ENCODE results near the gene PLAC8.

Gene PLAC8

GRCh38 chr4:83108101-83108861, 6.2 kb downstream of the PLAC8 start:
- no peak overlapping the region for H3K4me3 ChIP-seq (ENCODE audit: low read depth, low read length)
- TF ChIP-seq, protein P1, sequence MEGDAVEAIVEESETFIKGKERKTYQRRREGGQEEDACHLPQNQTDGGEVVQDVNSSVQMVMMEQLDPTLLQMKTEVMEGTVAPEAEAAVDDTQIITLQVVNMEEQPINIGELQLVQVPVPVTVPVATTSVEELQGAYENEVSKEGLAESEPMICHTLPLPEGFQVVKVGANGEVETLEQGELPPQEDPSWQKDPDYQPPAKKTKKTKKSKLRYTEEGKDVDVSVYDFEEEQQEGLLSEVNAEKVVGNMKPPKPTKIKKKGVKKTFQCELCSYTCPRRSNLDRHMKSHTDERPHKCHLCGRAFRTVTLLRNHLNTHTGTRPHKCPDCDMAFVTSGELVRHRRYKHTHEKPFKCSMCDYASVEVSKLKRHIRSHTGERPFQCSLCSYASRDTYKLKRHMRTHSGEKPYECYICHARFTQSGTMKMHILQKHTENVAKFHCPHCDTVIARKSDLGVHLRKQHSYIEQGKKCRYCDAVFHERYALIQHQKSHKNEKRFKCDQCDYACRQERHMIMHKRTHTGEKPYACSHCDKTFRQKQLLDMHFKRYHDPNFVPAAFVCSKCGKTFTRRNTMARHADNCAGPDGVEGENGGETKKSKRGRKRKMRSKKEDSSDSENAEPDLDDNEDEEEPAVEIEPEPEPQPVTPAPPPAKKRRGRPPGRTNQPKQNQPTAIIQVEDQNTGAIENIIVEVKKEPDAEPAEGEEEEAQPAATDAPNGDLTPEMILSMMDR (IDR thresholded peaks at IDR 0.05; ENCODE audit: low read depth, low read length): no peak
- no peaks in the 10 kb centered on the region for H3K36me3 ChIP-seq
- no peaks in the 10 kb centered on the region for H3K27me3 ChIP-seq (ENCODE audit: insufficient read depth, low read depth, severe bottlenecking)
- no peaks in the 10 kb centered on the region for H3K9me3 ChIP-seq (ENCODE audit: severe bottlenecking)
- H3K27ac ChIP-seq: no peak overlapping the region
- no peak for DNase-seq

DNA sequence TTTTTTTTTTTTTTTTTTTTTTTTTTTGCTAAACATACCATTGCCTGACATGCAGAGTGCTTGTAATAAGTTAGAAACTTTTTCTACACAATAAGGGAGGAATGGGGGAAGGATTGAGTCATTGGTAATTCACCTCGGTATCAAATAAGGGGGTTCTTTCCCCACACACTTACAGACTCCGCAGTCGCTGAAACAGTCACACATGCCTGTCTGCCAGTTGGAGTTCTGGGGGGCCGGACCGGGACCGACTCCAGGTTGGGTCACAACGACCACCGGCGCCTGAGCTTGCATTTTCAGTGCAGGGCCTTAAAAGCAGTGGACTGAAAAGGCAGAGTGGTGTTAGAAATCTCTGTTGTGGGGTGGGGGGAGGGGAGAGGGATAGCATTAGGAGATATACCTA, 6.9 kb downstream of the PLAC8 start:
- no peaks in the 10 kb centered on the region for H3K9me3 ChIP-seq (ENCODE audit: severe bottlenecking)
- H3K27ac ChIP-seq: no peak overlapping the region
- no peak for DNase-seq
- TF ChIP-seq, protein P1 (IDR thresholded peaks at IDR 0.05; ENCODE audit: low read depth, low read length): no peak
- no peak overlapping the region for H3K4me3 ChIP-seq (ENCODE audit: low read depth, low read length)
- no peaks in the 10 kb centered on the region for H3K36me3 ChIP-seq
- H3K27me3 ChIP-seq (ENCODE audit: insufficient read depth, low read depth, severe bottlenecking): no peaks in the 10 kb centered on the region

DNA sequence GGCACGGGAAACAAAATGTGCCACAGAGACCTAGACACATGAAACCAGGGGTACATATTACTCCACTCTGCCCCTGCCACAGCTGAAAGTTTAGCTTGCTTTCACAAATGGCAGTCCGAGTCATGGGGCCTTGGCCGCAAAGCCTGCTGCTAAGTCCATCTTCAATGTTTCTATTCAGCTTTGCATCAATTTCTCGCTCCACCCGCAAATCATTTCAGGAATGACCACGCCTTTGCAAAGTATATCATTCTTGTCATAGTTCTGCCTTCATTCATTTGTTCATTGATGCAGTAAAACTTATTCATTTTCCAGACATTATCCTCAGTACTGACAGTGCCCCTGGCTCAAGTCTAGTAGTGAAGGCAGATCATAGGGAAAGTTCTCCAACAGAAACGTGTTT, 9.5 kb downstream of the PLAC8 start:
- Histone ChIP-seq H3K4me3 (ENCODE audit: low read depth, low read length) (no peak overlapping the region), H3K27ac (no peak overlapping the region), H3K36me3 (no peaks in the 10 kb centered on the region), H3K9me3 (ENCODE audit: severe bottlenecking) (no peaks in the 10 kb centered on the region), H3K27me3 (ENCODE audit: insufficient read depth, low read depth, severe bottlenecking) (no peaks in the 10 kb centered on the region)
- TF ChIP-seq, protein P1 (IDR thresholded peaks at IDR 0.05; ENCODE audit: low read depth, low read length): no peak
- DNase-seq: no peak

DNA sequence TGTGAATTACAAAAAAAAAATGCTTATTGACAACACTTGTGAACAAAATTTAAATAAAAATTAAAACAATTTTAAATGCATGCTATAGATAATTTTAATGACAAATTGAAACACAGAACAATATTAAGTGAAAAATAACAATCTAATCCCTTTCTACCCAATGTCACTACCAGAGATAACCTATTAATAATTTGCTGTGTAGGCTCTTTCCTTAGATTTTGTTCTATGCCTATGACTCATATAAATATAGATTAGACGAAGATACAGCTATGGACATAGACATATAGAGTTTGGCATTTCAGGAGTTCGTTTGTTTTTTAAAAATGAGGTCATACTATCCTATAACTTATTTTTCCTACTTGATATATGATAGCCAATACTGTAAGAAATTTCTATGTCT, 18.1 kb downstream of the PLAC8 start:
- Histone ChIP-seq H3K9me3 (ENCODE audit: severe bottlenecking) (no peaks in the 10 kb centered on the region), H3K36me3 (no peaks in the 10 kb centered on the region), H3K4me3 (ENCODE audit: low read depth, low read length) (no peak overlapping the region), H3K27ac (no peak overlapping the region), H3K27me3 (ENCODE audit: insufficient read depth, low read depth, severe bottlenecking) (no peaks in the 10 kb centered on the region)
- TF ChIP-seq, protein P1 (IDR thresholded peaks at IDR 0.05; ENCODE audit: low read depth, low read length): no peak
- DNase-seq: no peak

GRCh38 chr4:83093060-83093640, 21.4 kb downstream of the PLAC8 start:
- Histone ChIP-seq H3K9me3 (ENCODE audit: severe bottlenecking) (no peaks in the 10 kb centered on the region), H3K27me3 (ENCODE audit: insufficient read depth, low read depth, severe bottlenecking) (no peaks in the 10 kb centered on the region), H3K27ac (no peak overlapping the region), H3K36me3 (no peaks in the 10 kb centered on the region), H3K4me3 (ENCODE audit: low read depth, low read length) (no peak overlapping the region)
- TF ChIP-seq, protein P1 (IDR thresholded peaks at IDR 0.05; ENCODE audit: low read depth, low read length): no peak
- DNase-seq: no peak
